OCI-LY3 (cell line): ENCODE results near the gene EMILIN2.

Source experiments
- H2AFZ ChIP-seq: fragments of 200-600, 300-600 bp; shearing (Covaris generic); 2 replicates; pipeline ENCODE4 v1.6.0; 2014; ENCODE audit warnings: antibody characterized with exemption, low read depth, low read length
- H3K27ac ChIP-seq: fragments of 200-600, 300-600 bp; sonication (generic); 2 replicates; pipeline ENCODE4 v1.5.1; 2014; ENCODE audit warnings: mild to moderate bottlenecking, low read length, moderate library complexity, mixed read lengths
- H3K27me3 ChIP-seq: fragments of 200-600, 300-600 bp; sonication (generic); 2 replicates; pipeline ENCODE4 v1.6.1; 2014; ENCODE audit warnings: low read depth, low read length, mixed read lengths
- H3K36me3 ChIP-seq: fragments of 200-600, 300-600 bp; sonication (generic); replicated peaks from 2 replicates; pipeline ENCODE3; 2014; ENCODE audit warnings: low read depth, low read length, mixed read lengths
- H3K4me1 ChIP-seq: fragments of 300-600, 200-600 bp; sonication (generic); 2 replicates; pipeline ENCODE4 v1.6.1; 2014; ENCODE audit warnings: low read length, mixed read lengths
- H3K4me2 ChIP-seq: fragments of 200-600, 300-600 bp; sonication (generic); 2 replicates; pipeline ENCODE4 v1.6.1; 2014; ENCODE audit warnings: low read length, mixed read lengths
- H3K4me3 ChIP-seq: fragments of 300-600, 200-600 bp; sonication (generic); 2 replicates; pipeline ENCODE4 v1.5.1; 2014; ENCODE audit warnings: antibody characterized with exemption, mild to moderate bottlenecking, low read length, moderate library complexity
- H3K79me2 ChIP-seq: fragments of 300-600, 200-600 bp; shearing (Covaris generic); 2 replicates; pipeline ENCODE4 v1.6.1; 2014; ENCODE audit warnings: mild to moderate bottlenecking, low read length, mixed read lengths
- H3K9ac ChIP-seq: fragments of 300-600, 200-600 bp; shearing (Covaris generic); 2 replicates; pipeline ENCODE4 v1.6.0; 2014; ENCODE audit warnings: mild to moderate bottlenecking, low read length, moderate library complexity
- H3K9me3 ChIP-seq: fragments of 200-600, 300-600 bp; shearing (Covaris generic); 2 replicates; pipeline ENCODE4 v1.6.1; 2014; ENCODE audit warnings: low read length, mixed read lengths; ENCODE audit not compliant: insufficient read depth
- H4K20me1 ChIP-seq: fragments of 200-600, 300-600 bp; sonication (generic); 2 replicates; pipeline ENCODE4 v1.6.1; 2016; ENCODE audit warnings: low read length, mixed read lengths; ENCODE audit not compliant: insufficient read depth
- EZH2phosphoT487 ChIP-seq: fragments of 200-600 bp; shearing (Covaris generic); IDR thresholded peaks from 2 replicates; pipeline ENCODE4 v1.6.1; 2018; ENCODE audit warnings: antibody characterized with exemption, mixed run types, low read depth
- TF ChIP-seq, protein P1 (sequence below): fragments of 200-600, 300-600 bp; sonication (generic); IDR thresholded peaks from 2 replicates; pipeline ENCODE4 v1.5.1; 2014; ENCODE audit warnings: antibody characterized with exemption, low read length, low read depth

The EMILIN2 gene

DNA sequence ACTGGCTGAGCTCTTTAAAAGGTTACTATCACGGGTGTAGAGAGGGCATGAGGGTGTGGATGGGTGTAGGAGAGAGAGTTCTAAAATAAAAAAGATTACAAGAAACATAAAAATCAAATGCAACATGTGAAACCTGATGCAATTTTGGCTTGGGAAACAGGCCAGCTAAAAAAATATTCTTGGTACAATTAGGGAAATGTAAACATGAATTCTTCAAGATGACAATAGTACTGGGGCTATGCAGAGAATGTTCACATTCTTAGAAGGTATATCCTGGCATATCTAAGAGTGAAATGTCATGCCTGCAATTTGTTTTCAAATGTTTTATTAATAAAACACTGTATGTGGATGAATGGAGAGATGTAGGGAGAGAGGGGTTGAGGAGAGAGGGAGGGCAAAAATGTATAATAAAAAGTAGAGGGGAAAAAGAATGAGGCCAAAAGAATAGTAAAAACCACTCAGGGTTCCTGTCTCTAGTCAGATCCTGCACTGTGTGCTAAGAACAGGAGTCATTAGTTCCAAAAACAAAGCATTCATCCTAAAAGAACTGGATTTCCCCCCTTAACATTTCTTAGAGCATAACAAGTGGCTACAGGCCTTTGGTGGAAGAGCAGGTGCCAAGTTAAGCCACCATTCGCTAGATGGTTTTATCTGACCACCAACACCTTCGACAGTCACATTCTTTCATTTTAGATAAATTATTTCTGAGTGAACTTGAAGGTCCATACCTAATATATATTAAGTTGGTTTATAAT, 88.8 kb downstream of the EMILIN2 start:
- Histone ChIP-seq H3K9ac (0 out of 2 replicates have a peak overlapping the region, but pooled peaks have one; percentile 6), H2AFZ (no peak overlapping the region), H3K9me3 (no peaks in the 10 kb centered on the region), H3K4me2 (peak overlapping the region; percentile 20), H3K4me3 (no peak overlapping the region), H4K20me1 (no peaks in the 10 kb centered on the region), H3K27me3 (no peaks in the 10 kb centered on the region), H3K36me3 (peaks cover 60% of the 10 kb centered on the region), H3K27ac (peak overlapping the region; percentile 24), H3K4me1 (peaks cover 46% of the 10 kb centered on the region), H3K79me2 (no peaks in the 10 kb centered on the region)
- TF ChIP-seq, protein P1, sequence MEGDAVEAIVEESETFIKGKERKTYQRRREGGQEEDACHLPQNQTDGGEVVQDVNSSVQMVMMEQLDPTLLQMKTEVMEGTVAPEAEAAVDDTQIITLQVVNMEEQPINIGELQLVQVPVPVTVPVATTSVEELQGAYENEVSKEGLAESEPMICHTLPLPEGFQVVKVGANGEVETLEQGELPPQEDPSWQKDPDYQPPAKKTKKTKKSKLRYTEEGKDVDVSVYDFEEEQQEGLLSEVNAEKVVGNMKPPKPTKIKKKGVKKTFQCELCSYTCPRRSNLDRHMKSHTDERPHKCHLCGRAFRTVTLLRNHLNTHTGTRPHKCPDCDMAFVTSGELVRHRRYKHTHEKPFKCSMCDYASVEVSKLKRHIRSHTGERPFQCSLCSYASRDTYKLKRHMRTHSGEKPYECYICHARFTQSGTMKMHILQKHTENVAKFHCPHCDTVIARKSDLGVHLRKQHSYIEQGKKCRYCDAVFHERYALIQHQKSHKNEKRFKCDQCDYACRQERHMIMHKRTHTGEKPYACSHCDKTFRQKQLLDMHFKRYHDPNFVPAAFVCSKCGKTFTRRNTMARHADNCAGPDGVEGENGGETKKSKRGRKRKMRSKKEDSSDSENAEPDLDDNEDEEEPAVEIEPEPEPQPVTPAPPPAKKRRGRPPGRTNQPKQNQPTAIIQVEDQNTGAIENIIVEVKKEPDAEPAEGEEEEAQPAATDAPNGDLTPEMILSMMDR: no peak
- no peak for TF ChIP-seq EZH2phosphoT487

DNA sequence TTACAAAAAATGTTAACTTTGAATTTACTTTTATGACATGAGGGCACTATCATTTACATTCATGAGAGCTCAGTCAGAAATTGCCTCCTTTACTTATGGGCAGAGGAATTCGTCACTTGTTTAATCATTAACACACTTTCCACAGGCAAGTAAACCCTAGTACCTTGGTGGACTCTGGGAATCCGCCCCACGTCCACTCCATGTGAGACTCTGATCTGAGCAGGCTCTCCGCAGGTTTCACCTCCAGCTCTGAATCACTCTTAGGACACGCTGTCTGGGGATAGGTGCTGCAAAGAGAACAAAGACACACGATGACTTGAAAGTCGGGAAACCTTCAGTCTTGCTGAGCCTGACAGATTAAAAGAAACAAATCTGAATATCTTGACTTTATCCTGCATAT, 92.5 kb downstream of the EMILIN2 start:
- no peak overlapping the region for H2AFZ ChIP-seq
- H3K27ac ChIP-seq: no peak overlapping the region
- H3K4me2 ChIP-seq: no peak overlapping the region
- H3K4me1 ChIP-seq: peaks cover 29% of the 10 kb centered on the region
- H3K79me2 ChIP-seq: peaks cover 4% of the 10 kb centered on the region
- H3K27me3 ChIP-seq: no peaks in the 10 kb centered on the region
- H4K20me1 ChIP-seq: no peaks in the 10 kb centered on the region
- H3K4me3 ChIP-seq: no peak overlapping the region
- H3K36me3 ChIP-seq: peaks cover 60% of the 10 kb centered on the region
- H3K9ac ChIP-seq: no peak overlapping the region
- no peaks in the 10 kb centered on the region for H3K9me3 ChIP-seq
- TF ChIP-seq, protein P1: no peak
- TF ChIP-seq EZH2phosphoT487: no peak

DNA sequence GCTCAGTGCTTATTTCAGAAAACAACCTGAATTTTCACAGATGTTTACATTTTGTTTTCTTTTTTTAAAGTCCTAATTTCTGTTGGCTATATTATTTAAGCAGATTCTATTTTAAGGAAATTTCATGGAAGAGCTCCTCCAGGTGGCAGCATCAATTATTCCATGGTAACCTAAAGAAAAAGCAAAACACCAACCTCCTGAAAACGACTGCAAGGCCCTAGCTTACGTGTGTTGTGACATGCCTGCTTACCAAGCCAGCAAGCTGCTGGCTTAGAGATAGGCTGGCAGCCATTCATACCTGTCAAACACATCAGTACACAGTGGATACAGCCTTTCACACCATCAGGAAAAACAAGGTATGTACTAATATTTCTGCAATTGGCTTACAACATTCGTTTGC, 101.2 kb downstream of the EMILIN2 start:
- TF ChIP-seq, protein P1: peak; percentile 28; the same call in 1 of the 2 replicates
- no peak for TF ChIP-seq EZH2phosphoT487
- Histone ChIP-seq H2AFZ (no peak overlapping the region), H3K4me1 (no peaks in the 10 kb centered on the region), H3K9me3 (no peaks in the 10 kb centered on the region), H3K36me3 (peaks cover 51% of the 10 kb centered on the region), H3K9ac (no peak overlapping the region), H4K20me1 (no peaks in the 10 kb centered on the region), H3K79me2 (peaks cover 7% of the 10 kb centered on the region), H3K4me3 (no peak overlapping the region), H3K27ac (no peak overlapping the region), H3K27me3 (no peaks in the 10 kb centered on the region), H3K4me2 (no peak overlapping the region)

DNA sequence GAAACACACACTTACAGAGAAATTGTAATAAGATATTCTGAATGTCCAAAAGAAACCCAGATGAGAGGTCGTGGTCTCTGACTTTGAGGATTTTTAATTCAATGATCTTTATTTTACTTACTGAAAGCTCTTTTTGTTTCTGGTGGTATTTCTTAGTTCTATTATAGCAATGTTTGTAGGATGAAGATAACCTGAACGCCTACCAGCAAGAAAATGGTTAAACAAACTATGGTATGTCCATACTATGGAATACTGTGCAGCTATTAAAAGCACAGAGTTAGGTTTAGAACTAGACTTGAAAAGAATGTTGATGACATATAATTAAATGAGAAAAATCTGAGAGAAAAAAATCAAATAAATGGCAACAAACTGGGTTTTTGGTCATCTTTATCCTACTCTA, 105.8 kb downstream of the EMILIN2 start:
- peaks cover 41% of the 10 kb centered on the region for H3K4me1 ChIP-seq
- no peak overlapping the region for H3K27ac ChIP-seq
- H3K4me2 ChIP-seq: no peak overlapping the region
- H3K9me3 ChIP-seq: no peaks in the 10 kb centered on the region
- peaks cover 17% of the 10 kb centered on the region for H3K79me2 ChIP-seq
- no peaks in the 10 kb centered on the region for H4K20me1 ChIP-seq
- H3K9ac ChIP-seq: no peak overlapping the region
- peaks cover 66% of the 10 kb centered on the region for H3K36me3 ChIP-seq
- no peak overlapping the region for H3K4me3 ChIP-seq
- H3K27me3 ChIP-seq: no peaks in the 10 kb centered on the region
- TF ChIP-seq, protein P1: no peak
- no peak for TF ChIP-seq EZH2phosphoT487
- no peak overlapping the region for H2AFZ ChIP-seq
